T-helper 1 cell treated with Interleukin-12 subunit alpha and Interleukin-12 subunit beta and Interleukin-4 antibody, amounts not matched to agents 30 ng/mL and 1 ng/mL, for 36 hours (primary cell): ENCODE data around the gene CPT1B. TPM values are rescaled to one million over a fixed set of nuclear protein-coding genes. Genes with fewer than 3 reads are reported as not detected.

Source experiments
- intact Hi-C: fragments of 100-400 bp; cut with micrococcal nuclease; formaldehyde crosslinking; loops from one replicate; pipeline ENCODE4 v1.15.1; 2024
- total RNA-seq: library from RNA; stranded (reverse); gene quantifications from 2 replicates; pipeline ENCODE4 v1.2.3, GENCODE V29; 2022

CPT1B gene
- total RNA-seq, 1 donor from 2014 or later, result 104 TPM

- intact Hi-C loops, result no loop called here
These were observed 9.2 kb upstream of the CPT1B start for GRCh38 chr22:50587407-50587806.

- intact Hi-C loops, result no loop called here
These were observed 8.2 kb upstream of the CPT1B start for GRCh38 chr22:50586416-50586815.

GRCh38 chr22:50585781-50586180, 7.6 kb upstream of the CPT1B start:
- intact Hi-C loops, result no loop called here

GRCh38 chr22:50585238-50585637, 7.0 kb upstream of the CPT1B start:
- intact Hi-C loops, result no loop called here

- intact Hi-C loops, result no loop called here
These were observed 6.2 kb upstream of the CPT1B start for GRCh38 chr22:50584106-50585096.

- intact Hi-C loops, result loop anchor here (1.0 to 2.0 kb wide), 6 partner anchors 17 to 338 kb away; partner anchors contain the start of genes ARSA, MAPK8IP2 and TUBGCP6
These were observed 5.2 kb upstream of the CPT1B start for GRCh38 chr22:50583294-50583861.

GRCh38 chr22:50582493-50583293, 4.5 kb upstream of the CPT1B start, which contains the start of gene CHKB:
CHKB (minus strand) TSS chr22:50582849; CDS start chr22:50582781, 68 bp downstream.
- intact Hi-C loops, result loop anchor here (1.0 to 2.0 kb wide), 12 partner anchors 18 to 337 kb away; partner anchors contain the start of genes ARSA, MAPK8IP2, NCAPH2 and SBF1

- intact Hi-C loops, result loop anchor here (1.0 to 2.0 kb wide), 7 partner anchors 19 to 107 kb away; partner anchors contain the start of genes NCAPH2, SBF1 and SCO2
These were observed 3.8 kb upstream of the CPT1B start for GRCh38 chr22:50581950-50582492.

GRCh38 chr22:50581031-50581949, 3.1 kb upstream of the CPT1B start:
- intact Hi-C loops, result no loop called here

- intact Hi-C loops, result no loop called here
These were observed 1.5 kb upstream of the CPT1B start for GRCh38 chr22:50579752-50580151.

- intact Hi-C loops, result no loop called here
These were observed 616 bp upstream of the CPT1B start for GRCh38 chr22:50578776-50579310.

GRCh38 chr22:50577697-50577986, 585 bp downstream of the CPT1B start:
- intact Hi-C loops, result no loop called here

GRCh38 chr22:50576806-50577696, 1.2 kb downstream of the CPT1B start:
- intact Hi-C loops, result no loop called here

GRCh38 chr22:50576070-50576469, 2.2 kb downstream of the CPT1B start:
- intact Hi-C loops, result no loop called here

- intact Hi-C loops, result no loop called here
These were observed 2.7 kb downstream of the CPT1B start for GRCh38 chr22:50575426-50575941.

- intact Hi-C loops, result no loop called here
These were observed 3.9 kb downstream of the CPT1B start for GRCh38 chr22:50574383-50574755.

GRCh38 chr22:50573491-50574382, 4.5 kb downstream of the CPT1B start:
- intact Hi-C loops, result no loop called here

- intact Hi-C loops, result no loop called here
These were observed 5.3 kb downstream of the CPT1B start for GRCh38 chr22:50572965-50573364.
